Left colon (tissue), 2 donors: ENCODE results near the gene COL13A1. TPM values are rescaled to one million over a fixed set of nuclear protein-coding genes. Genes with fewer than 3 reads are reported as not detected.

Experiments
- ATAC-seq: fragments of 200-7000 bp; cut with Tn5 transposase; one replicate; pipeline ENCODE4 v1.9.1; 2020; ENCODE audit warnings: mild to moderate bottlenecking, moderate library complexity
- DNase-seq, 2 donors: peaks; one replicate each; pipeline ENCODE4 v3.0.0-alpha.2; 2020
- intact Hi-C, 2 donors: fragments of 100-400 bp; cut with DNase I in 1 of 2; cut with micrococcal nuclease in 1 of 2; formaldehyde crosslinking; loops; one replicate each; pipeline versions ENCODE4 v1.11.2 to v1.14.0; 2022; cut with DNase I, micrococcal nuclease
- total RNA-seq, 2 donors: library from RNA; stranded (reverse); fragmentation: NEBNext Ultra II Directional; extraction: Animal tissue kit (Norgen Biotek cat#: 25700); gene quantifications; one replicate each; pipeline ENCODE4 v1.2.1, GENCODE V29; 2021
- donor health status: DM: no; HTN: no; CAD: no.
- donor health status: DM: yes; HTN: yes; CAD: no.

The COL13A1 gene
- total RNA-seq, 2 donors from 2014 or later, result 0.70 to 1.4 TPM

GRCh38 chr10:69786791-69787190 is 14.9 kb upstream of the COL13A1 start:
- intact Hi-C loops, result no loop called here
- ATAC-seq, result peak; percentile 45
- DNase-seq, result no peak

DNA sequence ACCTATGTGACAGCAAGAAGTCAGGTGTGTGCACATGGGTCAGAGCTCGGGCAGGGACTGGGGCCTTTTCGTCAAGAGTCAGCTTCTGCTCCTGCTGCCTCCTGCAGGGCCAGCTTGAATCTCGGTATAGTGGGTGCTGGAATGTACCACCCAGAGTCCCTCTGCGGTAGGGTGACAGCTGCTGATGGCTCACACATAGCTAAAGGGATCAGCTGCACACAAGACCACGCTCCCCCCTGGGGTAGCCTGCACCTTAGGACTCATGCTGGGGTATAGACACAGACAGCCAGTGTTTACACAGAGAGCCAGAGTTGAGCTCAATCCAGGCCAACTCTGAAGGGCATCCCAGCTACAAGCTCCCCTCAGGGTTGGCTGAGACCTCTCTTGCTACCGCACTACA is 14.0 kb upstream of the COL13A1 start:
- intact Hi-C loops, result no loop called here
- ATAC-seq (no peak), DNase-seq (no peak)

- DNase-seq, result no peak
- no peak for ATAC-seq
- intact Hi-C loops, result no loop called here
These were observed 12.5 kb upstream of the COL13A1 start for GRCh38 chr10:69789164-69789576.

GRCh38 chr10:69791812-69792211 is 9.9 kb upstream of the COL13A1 start:
- DNase-seq (no peak), ATAC-seq (no peak)
- intact Hi-C loops, result loop anchor here in 1 of 2 donors (10.0 kb wide), 1 partner anchor 123 kb away; no protein-coding TSS in a partner anchor

DNA sequence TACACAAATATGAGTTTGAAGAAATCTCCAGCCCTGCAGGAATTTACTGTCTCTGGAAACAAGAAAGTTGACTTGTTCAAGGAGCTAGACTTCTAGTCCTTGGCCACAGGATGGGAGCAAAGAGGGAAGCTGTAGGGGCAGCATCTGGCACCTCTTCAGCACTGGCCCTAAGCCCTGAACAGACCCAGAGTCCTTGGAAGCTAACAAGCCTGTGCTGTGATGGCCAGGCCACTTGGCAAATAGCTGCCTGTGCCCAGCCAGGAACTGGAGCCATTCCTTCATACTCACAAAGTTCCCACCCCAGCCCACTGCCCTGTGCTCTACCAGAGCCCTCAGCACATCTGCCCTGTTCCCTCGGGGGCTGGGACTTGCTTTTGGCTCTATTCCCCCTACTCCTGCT is 9.4 kb upstream of the COL13A1 start:
- DNase-seq (no peak), ATAC-seq (no peak)
- intact Hi-C loops, result loop anchor here in 1 of 2 donors (10.0 kb wide), 1 partner anchor 122 kb away; no protein-coding TSS in a partner anchor

- DNase-seq, result no peak
- no peak for ATAC-seq
- intact Hi-C loops, result loop anchor here in 1 of 2 donors (10.0 kb wide), 1 partner anchor 120 kb away; no protein-coding TSS in a partner anchor
These were observed 7.0 kb upstream of the COL13A1 start for GRCh38 chr10:69794673-69795072.

DNA sequence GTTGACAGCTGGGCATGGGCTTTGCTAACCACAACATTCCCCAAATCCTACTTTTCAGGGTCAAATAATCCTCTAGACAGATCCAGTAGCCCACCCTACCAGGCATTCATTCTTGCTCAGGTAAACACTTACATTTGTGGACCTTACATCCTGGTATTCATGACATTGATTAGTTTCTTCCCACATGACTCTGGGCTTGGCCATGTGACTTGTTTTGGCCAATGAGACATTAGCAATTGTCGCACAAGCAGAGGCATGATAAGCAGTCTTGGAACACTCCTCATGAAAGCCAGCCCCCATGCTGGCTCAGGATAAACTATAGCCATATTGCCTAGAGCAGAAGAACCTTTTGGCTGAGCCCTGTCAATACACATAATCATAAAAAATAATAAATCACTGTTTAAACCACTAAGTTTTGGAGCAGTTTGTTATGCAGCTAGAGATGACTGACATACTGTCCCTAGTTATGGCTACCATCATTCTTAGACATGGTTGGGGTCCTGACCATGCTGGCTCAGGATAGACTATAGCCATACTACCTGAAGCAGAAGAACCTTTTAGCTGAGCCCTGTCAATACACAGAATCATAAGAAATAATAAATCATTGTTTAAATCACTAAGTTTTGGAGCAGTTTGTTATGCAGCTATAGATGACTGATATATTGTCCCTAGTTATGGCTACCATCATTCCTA is 6.3 kb upstream of the COL13A1 start:
- no peak for ATAC-seq
- intact Hi-C loops, result loop anchor here in 1 of 2 donors (10.0 kb wide), 1 partner anchor 119 kb away; no protein-coding TSS in a partner anchor

GRCh38 chr10:69797959-69798358 is 3.7 kb upstream of the COL13A1 start:
- intact Hi-C loops, result loop anchor here in 1 of 2 donors (10.0 kb wide), 1 partner anchor 117 kb away; no protein-coding TSS in a partner anchor
- DNase-seq, result no peak
- no peak for ATAC-seq

More for the DNA sequence above, 6.3 kb upstream of the COL13A1 start:
- DNase-seq, result no peak

- ATAC-seq (peak; percentile 85), DNase-seq (peak in 1 of 2 donors; percentile 47)
- intact Hi-C loops, result no loop called here
These were observed 1.6 kb upstream of the COL13A1 start for GRCh38 chr10:69800109-69800508.

DNA sequence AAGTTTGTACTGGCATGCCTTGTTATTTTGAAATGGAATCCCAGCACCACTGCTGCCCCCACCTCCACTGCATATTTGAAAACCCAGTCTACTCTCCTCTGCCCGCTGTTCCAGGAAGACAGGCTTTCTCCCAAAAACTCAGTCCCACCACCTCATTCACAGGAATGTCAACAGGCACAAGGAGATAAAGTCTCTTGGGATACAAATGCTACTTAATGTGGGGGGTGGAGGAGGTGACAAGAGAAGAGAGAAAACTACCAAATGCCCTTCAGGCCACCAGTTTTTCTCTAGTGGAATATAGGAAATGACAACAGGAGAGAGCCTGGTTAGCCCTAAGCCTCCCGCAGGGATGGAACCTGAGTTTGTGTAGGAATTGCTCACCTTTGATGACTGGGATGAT is 1.0 kb upstream of the COL13A1 start:
- intact Hi-C loops, result no loop called here
- DNase-seq (no peak), ATAC-seq (no peak)

- intact Hi-C loops, result no loop called here
- peak; percentile 68 for ATAC-seq
- DNase-seq, result peak in 1 of 2 donors; percentile 69
These were observed 642 bp upstream of the COL13A1 start for GRCh38 chr10:69801094-69801433.

DNA sequence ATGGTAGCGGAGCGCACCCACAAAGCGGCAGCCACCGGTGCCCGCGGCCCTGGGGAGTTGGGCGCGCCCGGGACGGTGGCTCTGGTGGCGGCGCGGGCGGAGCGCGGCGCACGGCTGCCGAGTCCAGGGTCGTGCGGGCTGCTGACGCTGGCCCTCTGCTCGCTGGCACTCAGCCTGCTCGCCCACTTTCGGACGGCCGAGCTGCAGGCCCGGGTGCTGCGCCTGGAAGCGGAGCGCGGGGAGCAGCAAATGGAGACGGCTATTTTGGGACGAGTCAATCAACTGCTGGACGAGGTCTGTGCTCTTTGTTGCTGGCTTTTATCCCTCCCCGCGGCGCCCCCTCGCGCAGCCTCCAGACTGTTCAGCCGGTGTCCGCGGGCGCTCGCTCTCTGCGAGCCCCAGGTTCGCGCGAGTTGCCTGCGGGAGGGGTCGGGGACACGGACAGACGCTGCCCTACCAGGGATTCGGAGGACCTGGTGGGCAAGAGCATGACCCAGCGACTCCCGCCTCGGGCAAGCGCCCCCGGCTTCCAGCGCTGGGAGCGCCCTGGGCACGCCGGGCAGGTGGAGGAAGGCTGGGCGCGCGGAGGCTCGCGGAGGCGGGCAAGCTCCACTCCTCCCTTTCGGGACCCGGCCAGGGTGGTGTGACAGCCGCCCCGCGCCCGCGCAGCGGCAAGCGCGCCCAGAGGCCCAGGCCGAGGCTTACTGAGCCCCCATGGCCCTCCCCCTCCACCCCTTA is 887 bp downstream of the COL13A1 start:
- peak in 1 of 2 donors; percentile 18 for DNase-seq
- ATAC-seq, result peak; percentile 34
- intact Hi-C loops, result no loop called here

GRCh38 chr10:69803809-69804208 is 2.1 kb downstream of the COL13A1 start:
- intact Hi-C loops, result no loop called here
- no peak for ATAC-seq
- DNase-seq, result no peak

DNA sequence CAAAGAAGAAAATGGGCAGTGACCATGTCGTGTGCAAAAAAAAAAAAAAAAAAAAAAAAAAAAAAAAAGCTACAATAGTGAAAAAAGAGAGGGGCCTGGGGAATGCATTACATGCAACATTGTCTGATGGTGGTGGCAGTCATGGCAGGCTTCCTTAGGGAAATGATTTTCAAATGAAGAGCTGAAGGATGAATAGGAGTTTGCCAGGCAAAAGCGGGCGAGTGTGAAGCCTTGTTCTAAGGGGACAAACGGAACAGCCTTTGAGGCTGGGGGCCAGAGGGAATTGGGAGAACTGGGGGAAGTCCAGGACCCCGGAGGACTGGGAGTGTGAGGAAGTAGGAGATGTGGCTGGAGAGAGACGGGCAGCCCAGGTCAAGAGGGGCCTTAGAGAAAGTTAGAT is 3.1 kb downstream of the COL13A1 start:
- ATAC-seq, result no peak
- intact Hi-C loops, result no loop called here

DNA sequence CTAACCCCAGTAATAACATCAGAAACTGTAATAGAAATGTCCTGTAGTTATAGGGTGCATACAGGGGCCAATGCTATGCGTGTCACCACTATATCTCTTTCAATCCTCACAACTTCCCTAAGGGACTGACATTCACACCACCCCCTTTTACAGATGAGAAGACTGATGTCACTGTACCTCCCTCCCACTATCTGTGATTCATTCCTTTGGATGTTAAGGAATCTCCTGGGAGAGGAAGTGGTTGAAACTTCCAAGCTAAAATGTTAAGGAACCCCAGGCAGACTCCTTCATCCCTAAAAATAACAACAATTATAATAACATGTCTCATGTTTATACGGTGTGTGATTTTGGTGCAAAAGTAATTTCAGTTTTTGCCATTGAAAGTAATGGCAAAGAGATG is 5.4 kb downstream of the COL13A1 start:
- DNase-seq, result no peak
- ATAC-seq, result no peak
- intact Hi-C loops, result no loop called here

More for the DNA sequence above, 3.1 kb downstream of the COL13A1 start:
- no peak for DNase-seq

DNA sequence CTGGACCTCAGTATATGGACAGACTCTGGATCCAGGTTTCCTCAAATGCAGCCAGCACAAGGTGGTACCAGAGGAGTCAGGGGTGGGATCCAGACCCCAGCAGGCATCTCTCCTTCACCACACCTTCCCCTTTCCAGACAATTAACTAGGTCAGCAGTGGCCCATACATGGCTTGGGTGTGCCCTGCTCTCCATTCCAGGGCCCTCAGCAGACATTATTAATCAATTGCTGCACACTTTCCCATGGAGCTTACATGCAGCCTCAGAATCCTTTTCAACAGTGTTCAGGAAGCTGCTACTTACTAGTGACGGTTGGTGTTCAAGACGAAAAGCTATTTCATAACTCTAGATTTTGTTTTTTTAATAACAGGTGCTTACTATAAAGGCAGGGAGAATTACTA is 6.0 kb downstream of the COL13A1 start:
- intact Hi-C loops, result no loop called here
- ATAC-seq, result peak; percentile 26

DNA sequence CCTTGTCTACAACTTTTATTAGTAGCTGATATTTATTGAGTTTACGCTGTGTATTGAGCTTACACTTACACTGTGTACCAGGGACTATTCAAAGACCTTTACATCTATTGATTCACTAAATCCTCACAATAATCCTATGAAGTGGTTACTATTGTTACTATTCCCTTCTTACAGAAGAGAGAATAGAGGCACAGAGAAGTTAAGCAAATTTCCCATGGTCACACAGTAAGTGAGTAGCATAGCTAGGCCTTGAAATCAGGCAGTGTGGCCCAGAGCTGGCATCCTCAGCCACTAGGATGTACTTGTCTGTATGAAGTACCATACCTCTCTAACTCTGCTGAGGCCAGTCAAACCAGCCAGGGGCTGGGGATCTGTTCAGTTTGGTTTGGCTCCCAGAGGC is 7.6 kb downstream of the COL13A1 start:
- intact Hi-C loops, result no loop called here
- no peak for ATAC-seq
- DNase-seq, result no peak

More for the DNA sequence above, 6.0 kb downstream of the COL13A1 start:
- DNase-seq, result no peak

DNA sequence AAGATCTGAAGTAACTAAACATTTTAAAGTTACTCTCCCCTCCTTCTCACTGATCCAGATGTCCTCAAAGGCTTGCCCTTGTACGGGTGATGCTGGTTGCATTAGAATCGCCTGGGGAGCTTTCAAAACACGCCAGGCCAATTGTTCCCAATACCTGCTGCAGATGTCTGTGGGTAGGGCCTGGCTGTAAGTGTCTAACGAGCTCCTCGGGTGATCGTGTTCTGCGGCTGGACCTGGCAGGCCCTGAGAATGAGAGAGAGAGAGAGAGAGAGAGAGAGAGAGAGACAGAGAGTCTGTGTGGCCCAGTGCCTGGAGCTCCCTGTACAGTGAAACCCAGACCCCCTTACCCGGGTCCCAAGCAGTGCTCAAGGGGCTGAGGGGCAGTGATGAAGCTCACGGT is 8.4 kb downstream of the COL13A1 start:
- ATAC-seq (no peak), DNase-seq (no peak)
- intact Hi-C loops, result no loop called here

GRCh38 chr10:69810675-69811397 is 9.1 kb downstream of the COL13A1 start:
- intact Hi-C loops, result no loop called here
- ATAC-seq, result no peak

More at GRCh38 chr10:69810675-69811397, 9.1 kb downstream of the COL13A1 start:
- no peak for DNase-seq
